ENCODE data around the gene PRR33.

Gene PRR33

GRCh38 chr11:1924181-1924580, 32.5 kb upstream of the PRR33 start:
- TF ChIP-seq EZH2phosphoT487 (IDR thresholded peaks at IDR 0.05; ENCODE audit: borderline replicate concordance, low read length) (no peak), CTCF (IDR thresholded peaks at IDR 0.05; ENCODE audit: low read depth, low read length, poor library complexity, severe bottlenecking) (no peak)
- no peaks in the 10 kb centered on the region for H3K79me2 ChIP-seq (ENCODE audit: control insufficient read depth, low read length)
- no peaks in the 10 kb centered on the region for H4K20me1 ChIP-seq (ENCODE audit: control insufficient read depth, insufficient read depth, low read depth, low read length)
- no peaks in the 10 kb centered on the region for H3K36me3 ChIP-seq (ENCODE audit: control insufficient read depth, low read length)
- H3K4me1 ChIP-seq (ENCODE audit: control insufficient read depth, low read length) = no peaks in the 10 kb centered on the region
- no peak overlapping the region for H3K4me2 ChIP-seq (ENCODE audit: low read length)
- H3K9me3 ChIP-seq (ENCODE audit: control insufficient read depth, insufficient read depth, low read length) = no peaks in the 10 kb centered on the region
- no peak overlapping the region for H3K4me3 ChIP-seq (ENCODE audit: low read length)
- H3K27ac ChIP-seq (ENCODE audit: low read depth, low read length) = no peak overlapping the region
- no peaks in the 10 kb centered on the region for H3K27me3 ChIP-seq (ENCODE audit: control insufficient read depth, low read length)
- H3K9me2 ChIP-seq (replicated peaks; ENCODE audit: control insufficient read depth, low read length) = no peaks in the 10 kb centered on the region
- no peaks in the 10 kb centered on the region for H3F3A ChIP-seq (ENCODE audit: control insufficient read depth, insufficient read depth)

- no peaks in the 10 kb centered on the region for H3F3A ChIP-seq (ENCODE audit: control insufficient read depth, insufficient read depth)
- H3K27ac ChIP-seq (ENCODE audit: low read depth, low read length) = no peak overlapping the region
- no peaks in the 10 kb centered on the region for H3K36me3 ChIP-seq (ENCODE audit: control insufficient read depth, low read length)
- TF ChIP-seq CTCF (IDR thresholded peaks at IDR 0.05; ENCODE audit: low read depth, low read length, poor library complexity, severe bottlenecking) = no peak
- H4K20me1 ChIP-seq (ENCODE audit: control insufficient read depth, insufficient read depth, low read depth, low read length) = no peaks in the 10 kb centered on the region
- H3K79me2 ChIP-seq (ENCODE audit: control insufficient read depth, low read length) = no peaks in the 10 kb centered on the region
- H3K9me2 ChIP-seq (replicated peaks; ENCODE audit: control insufficient read depth, low read length) = no peaks in the 10 kb centered on the region
- H3K4me3 ChIP-seq (ENCODE audit: low read length) = no peak overlapping the region
- no peaks in the 10 kb centered on the region for H3K9me3 ChIP-seq (ENCODE audit: control insufficient read depth, insufficient read depth, low read length)
- H3K4me1 ChIP-seq (ENCODE audit: control insufficient read depth, low read length) = no peaks in the 10 kb centered on the region
- H3K27me3 ChIP-seq (ENCODE audit: control insufficient read depth, low read length) = no peaks in the 10 kb centered on the region
- no peak overlapping the region for H3K4me2 ChIP-seq (ENCODE audit: low read length)
Measured at GRCh38 chr11:1923201-1923956, 31.7 kb upstream of the PRR33 start.

- Histone ChIP-seq H3K9me3 (ENCODE audit: control insufficient read depth, insufficient read depth, low read length) (no peaks in the 10 kb centered on the region), H3K9me2 (replicated peaks; ENCODE audit: control insufficient read depth, low read length) (no peaks in the 10 kb centered on the region), H3F3A (ENCODE audit: control insufficient read depth, insufficient read depth) (no peaks in the 10 kb centered on the region), H3K36me3 (ENCODE audit: control insufficient read depth, low read length) (no peaks in the 10 kb centered on the region), H3K27ac (ENCODE audit: low read depth, low read length) (no peak overlapping the region), H3K4me1 (ENCODE audit: control insufficient read depth, low read length) (no peaks in the 10 kb centered on the region), H4K20me1 (ENCODE audit: control insufficient read depth, insufficient read depth, low read depth, low read length) (no peaks in the 10 kb centered on the region), H3K79me2 (ENCODE audit: control insufficient read depth, low read length) (no peaks in the 10 kb centered on the region), H3K27me3 (ENCODE audit: control insufficient read depth, low read length) (no peaks in the 10 kb centered on the region), H3K4me2 (ENCODE audit: low read length) (no peak overlapping the region), H3K4me3 (ENCODE audit: low read length) (no peak overlapping the region)
- no peak for TF ChIP-seq CTCF (IDR thresholded peaks at IDR 0.05; ENCODE audit: low read depth, low read length, poor library complexity, severe bottlenecking)
Measured at GRCh38 chr11:1922481-1923081, 30.9 kb upstream of the PRR33 start.
